PC-3 (cell line): ENCODE data around the gene KLHL12. TPM values are rescaled to one million over a fixed set of nuclear protein-coding genes. Genes with fewer than 3 reads are reported as not detected.

ENCODE experiments used
- ATAC-seq: fragments of 200-7000 bp; cut with Tn5 transposase; 2 replicates; pipeline ENCODE4 v1.9.1; 2020; ENCODE audit warnings: mild to moderate bottlenecking, moderate library complexity
- BruUV-seq: library from RNA; stranded (reverse); fragments of 400-500 nt; replicated peaks from 2 replicates; lab custom pipeline; 2021; lab: Mats Ljungman, UMichigan
- CTCF ChIA-PET: fragments of 300-600 bp; sonication (Branson Sonifier 250); formaldehyde crosslinking; loops from one replicate; lab custom pipeline; 2022; ENCODE audit warnings: antibody characterized with exemption; lab: Charles Lee
- POLR2A ChIA-PET: fragments of 300-600 bp; sonication (Branson Sonifier 250); formaldehyde crosslinking; loops from one replicate; lab custom pipeline; 2022; ENCODE audit warnings: antibody characterized with exemption; ENCODE audit not compliant: unreplicated experiment; lab: Charles Lee
- DNase-seq: peaks from one replicate; pipeline ENCODE4 v3.0.0-alpha.2; 2015
- H2AFZ ChIP-seq: fragments of 300-600 bp; sonication (generic); 2 replicates; pipeline ENCODE4 v1.6.0; 2016; ENCODE audit warnings: antibody characterized with exemption, low read length
- H3F3A ChIP-seq: fragments of 300-600 bp; sonication (generic); one replicate; pipeline ENCODE4 v1.6.0; 2017; ENCODE audit warnings: antibody characterized with exemption, low read length, control low read depth, mild to moderate bottlenecking; ENCODE audit not compliant: unreplicated experiment
- H3K27ac ChIP-seq: fragments of 300-600 bp; sonication (generic); 2 replicates; pipeline ENCODE4 v1.5.1; 2016; ENCODE audit warnings: mild to moderate bottlenecking, low read length
- H3K27me3 ChIP-seq: fragments of 300-600 bp; sonication (generic); 2 replicates; pipeline ENCODE4 v1.6.1; 2016; ENCODE audit warnings: low read length, mixed read lengths
- H3K36me3 ChIP-seq: fragments of 300-600 bp; sonication (generic); 2 replicates; pipeline ENCODE4 v1.6.1; 2016; ENCODE audit warnings: low read depth, mixed run types, low read length, mixed read lengths
- H3K4me1 ChIP-seq: fragments of 300-600 bp; sonication (generic); 2 replicates; pipeline ENCODE4 v1.5.1; 2016; ENCODE audit warnings: low read length; ENCODE audit not compliant: insufficient read depth
- H3K4me2 ChIP-seq: fragments of 300-600 bp; sonication (generic); 2 replicates; pipeline ENCODE4 v1.6.0; 2016; ENCODE audit warnings: low read length
- H3K4me3 ChIP-seq: fragments of 300-600 bp; sonication (generic); 2 replicates; pipeline ENCODE4 v1.5.1; 2016; ENCODE audit warnings: mild to moderate bottlenecking, low read length, mixed read lengths
- H3K79me2 ChIP-seq: fragments of 300-600 bp; sonication (generic); 2 replicates; pipeline ENCODE4 v1.6.1; 2017; ENCODE audit warnings: low read length, mixed read lengths
- H3K9ac ChIP-seq: fragments of 300-600 bp; sonication (generic); 2 replicates; pipeline ENCODE4 v1.6.0; 2016; ENCODE audit warnings: mild to moderate bottlenecking, low read length
- H3K9me2 ChIP-seq: fragments of 300-600 bp; sonication (generic); replicated peaks from 2 replicates; pipeline ENCODE4 v1.6.1; 2016; ENCODE audit warnings: mixed run types, low read length, mixed read lengths
- H3K9me3 ChIP-seq: fragments of 300-600 bp; sonication (generic); 2 replicates; pipeline ENCODE4 v1.6.1; 2016; ENCODE audit warnings: low read length, mixed read lengths
- H4K20me1 ChIP-seq: fragments of 300-600 bp; sonication (generic); 2 replicates; pipeline ENCODE4 v1.6.1; 2016; ENCODE audit warnings: low read length, mixed read lengths
- CTCF ChIP-seq: fragments of 300-600 bp; sonication (generic); conservative IDR thresholded peaks from 2 replicates; pipeline ENCODE4 v1.5.1; 2017; ENCODE audit warnings: antibody characterized with exemption, low read depth, mild to moderate bottlenecking, low read length
- EZH2 ChIP-seq: fragments of 300-600 bp; sonication (generic); IDR thresholded peaks from one replicate; pipeline ENCODE4 v1.6.1; 2017; ENCODE audit warnings: antibody characterized with exemption, mild to moderate bottlenecking, low read length; ENCODE audit not compliant: unreplicated experiment
- EZH2phosphoT487 ChIP-seq: fragments of 300-600 bp; sonication (generic); IDR thresholded peaks from 2 replicates; pipeline ENCODE4 v1.6.1; 2018; ENCODE audit warnings: mild to moderate bottlenecking, antibody characterized with exemption, low read length, borderline replicate concordance
- intact Hi-C: fragments of 100-400 bp; cut with micrococcal nuclease; formaldehyde crosslinking; loops from 2 replicates; pipeline ENCODE4 v1.9.0; 2023
- total RNA-seq: library from RNA; depleted of rRNA; stranded (reverse); fragments of >200 nt; gene quantifications from 2 replicates; pipeline ENCODE4 v1.2.3, GENCODE V29; 2014

The KLHL12 gene
- total RNA-seq, 1 experiment from 2014 or later, result 25.2 TPM

- no peak overlapping the region for H3K27ac ChIP-seq
- no peaks in the 10 kb centered on the region for H3F3A ChIP-seq
- CTCF ChIA-PET, result no interaction called here
- DNase-seq (no peak), ATAC-seq (no peak)
- no peaks in the 10 kb centered on the region; the same call in 1 of the 2 replicates for H3K36me3 ChIP-seq
- no peaks in the 10 kb centered on the region for H3K27me3 ChIP-seq
- POLR2A ChIA-PET, result no interaction called here
- TF ChIP-seq CTCF, result no peak
- no peak for TF ChIP-seq EZH2phosphoT487
- no peak for TF ChIP-seq EZH2
- no peaks in the 10 kb centered on the region for H3K9me2 ChIP-seq
- no peak overlapping the region for H3K4me3 ChIP-seq
- H3K4me2 ChIP-seq, result no peak overlapping the region
- H3K9me3 ChIP-seq, result no peaks in the 10 kb centered on the region
- H3K9ac ChIP-seq, result no peak overlapping the region
- no peaks in the 10 kb centered on the region for H3K79me2 ChIP-seq
- BruUV-seq, result no TSS peak
- H2AFZ ChIP-seq, result no peak overlapping the region
- no peaks in the 10 kb centered on the region for H4K20me1 ChIP-seq
- intact Hi-C loops, result no loop called here
- H3K4me1 ChIP-seq, result no peaks in the 10 kb centered on the region
Observed at GRCh38 chr1:202901555-202901954, 25.5 kb downstream of the KLHL12 start.

GRCh38 chr1:202892501-202892900, 34.5 kb downstream of the KLHL12 start:
- DNase-seq, result no peak
- CTCF ChIA-PET, result no interaction called here
- BruUV-seq, result no TSS peak

More at GRCh38 chr1:202892501-202892900, 34.5 kb downstream of the KLHL12 start:
- intact Hi-C loops, result no loop called here
- Histone ChIP-seq H3K9ac (no peak overlapping the region), H3K4me3 (no peak overlapping the region), H3K27me3 (no peaks in the 10 kb centered on the region), H2AFZ (no peak overlapping the region), H3K79me2 (peaks cover 9% of the 10 kb centered on the region), H3F3A (no peaks in the 10 kb centered on the region), H3K27ac (no peak overlapping the region), H3K9me2 (no peaks in the 10 kb centered on the region), H3K4me2 (no peak overlapping the region), H4K20me1 (no peaks in the 10 kb centered on the region), H3K36me3 (peaks cover 6% of the 10 kb centered on the region; the same call in 1 of the 2 replicates), H3K4me1 (peaks cover 9% of the 10 kb centered on the region), H3K9me3 (no peaks in the 10 kb centered on the region)
- no peak for ATAC-seq
- POLR2A ChIA-PET, result no interaction called here
- no peak for TF ChIP-seq CTCF
- TF ChIP-seq EZH2, result no peak
- no peak for TF ChIP-seq EZH2phosphoT487
